Tibial nerve (tissue), 4 donors: Measurements from ENCODE around the gene SLC35F1. TPM values are rescaled to one million over a fixed set of nuclear protein-coding genes. Genes with fewer than 3 reads are reported as not detected.

Experiments used
- DNase-seq, 2 donors: peaks; one replicate each; pipeline ENCODE4 v3.0.0-alpha.2; 2019; ENCODE audit warnings: low spot score in 2 of 2
- H3K27ac ChIP-seq, 4 donors: fragments of 200-600 bp; sonication (generic) in 3 of 4; one replicate each; pipeline ENCODE4 v1.5.1; 2017 to 2019; ENCODE audit warnings: mild to moderate bottlenecking in 1 of 4
- H3K27me3 ChIP-seq, 2 donors: fragments of 200-600 bp; sonication (generic) in 1 of 2; one replicate each; pipeline versions ENCODE4 v1.5.1 to v1.6.0; 2017 to 2019
- H3K36me3 ChIP-seq, 3 donors: fragments of 200-600 bp; sonication (generic); one replicate each; pipeline ENCODE4 v1.5.1; 2018 to 2019
- H3K4me1 ChIP-seq, 4 donors: fragments of 200-600 bp; sonication (generic) in 3 of 4; one replicate each; pipeline ENCODE4 v1.5.1; 2017 to 2019
- H3K4me3 ChIP-seq, 4 donors: fragments of 200-600 bp; sonication (generic) in 3 of 4; one replicate each; pipeline ENCODE4 v1.5.1; 2017 to 2019; ENCODE audit warnings: mild to moderate bottlenecking in 1 of 4, moderate library complexity in 1 of 4
- H3K9me3 ChIP-seq, 4 donors: fragments of 200-600 bp; sonication (generic) in 3 of 4; one replicate each; pipeline ENCODE4 v1.5.1; 2017 to 2019
- CTCF ChIP-seq, 5 experiments: fragments of 200-600 bp in 3 of 5; fragments of 450-650 bp in 2 of 5; sonication (generic) in 3 of 5; IDR thresholded peaks; one replicate each; pipeline ENCODE4 v1.5.1; 2016 to 2019; ENCODE audit warnings: antibody characterized with exemption in 5 of 5, mild to moderate bottlenecking in 3 of 5, moderate library complexity in 2 of 5
- EP300 ChIP-seq, 2 donors: sonication (generic); formaldehyde crosslinking; IDR thresholded peaks; one replicate each; pipeline ENCODE4 v1.6.1; 2017; ENCODE audit warnings: antibody characterized with exemption in 2 of 2, mild to moderate bottlenecking in 1 of 2
- POLR2A ChIP-seq, 2 donors: fragments of 450-650 bp; IDR thresholded peaks; one replicate each; pipeline ENCODE4 v1.6.1; 2017; ENCODE audit warnings: antibody characterized with exemption in 2 of 2, mild to moderate bottlenecking in 2 of 2, moderate library complexity in 2 of 2
- WGBS, 2 donors: methylation state at CpG; one replicate each; pipeline ENCODE4 v1.1.5; 2018; 5-methylcytosine and 5-hydroxymethylcytosine counted together
- total RNA-seq, 4 donors: library from RNA; depleted of rRNA; stranded (reverse); fragments of >200 nt; gene quantifications; one replicate each; pipeline ENCODE4 v1.1.0, GENCODE V29; 2016

Gene SLC35F1
- total RNA-seq, 4 donors from 2014 or later: 12.7 to 40.4 (median 16.5) TPM

- no peak for DNase-seq
- 70 to 74% methylated on average over 4 of the region's 4 CpGs for WGBS, 2 donors
- Histone ChIP-seq H3K4me1 (peaks cover 0 to 4% (median 2%) of the 10 kb centered on the region in 4 donors), H3K4me3 (no peak overlapping the region), H3K27ac (no peak overlapping the region), H3K27me3 (no peaks in the 10 kb centered on the region), H3K9me3 (no peaks in the 10 kb centered on the region), H3K36me3 (no peaks in the 10 kb centered on the region)
- TF ChIP-seq CTCF (IDR thresholded peaks at IDR 0.05) (no peak), EP300 (IDR thresholded peaks at IDR 0.05) (no peak), POLR2A (IDR thresholded peaks at IDR 0.05) (no peak)
Observed at GRCh38 chr6:118042855-118043254, 135.8 kb downstream of the SLC35F1 start.

- Histone ChIP-seq H3K4me3 (no peak overlapping the region), H3K36me3 (no peaks in the 10 kb centered on the region), H3K27ac (peak overlapping the region in 1 of 4 donors; percentile 39), H3K4me1 (peaks cover 0 to 4% (median 2%) of the 10 kb centered on the region in 4 donors), H3K27me3 (no peaks in the 10 kb centered on the region), H3K9me3 (no peaks in the 10 kb centered on the region)
- 36 to 39% methylated on average over 2 of the region's 2 CpGs for WGBS, 2 donors
- TF ChIP-seq POLR2A (IDR thresholded peaks at IDR 0.05) (no peak), EP300 (IDR thresholded peaks at IDR 0.05) (no peak)
- no peak for DNase-seq
Observed at GRCh38 chr6:118044275-118044674, 137.2 kb downstream of the SLC35F1 start.

- Histone ChIP-seq H3K4me3 (no peak overlapping the region), H3K27me3 (no peaks in the 10 kb centered on the region), H3K4me1 (no peaks in the 10 kb centered on the region), H3K36me3 (no peaks in the 10 kb centered on the region), H3K9me3 (no peaks in the 10 kb centered on the region), H3K27ac (peak overlapping the region in 1 of 4 donors; percentile 11)
- TF ChIP-seq EP300 (IDR thresholded peaks at IDR 0.05) (no peak), POLR2A (IDR thresholded peaks at IDR 0.05) (no peak), CTCF (IDR thresholded peaks at IDR 0.05) (no peak)
- DNase-seq: no peak
- WGBS, 2 donors: 36 to 37% methylated on average over 1 of the region's 1 CpG
Observed at GRCh38 chr6:118054082-118054481, 147.0 kb downstream of the SLC35F1 start.

- DNase-seq: no peak
- Histone ChIP-seq H3K27me3 (no peaks in the 10 kb centered on the region), H3K36me3 (no peaks in the 10 kb centered on the region), H3K4me1 (no peaks in the 10 kb centered on the region), H3K27ac (no peak overlapping the region), H3K9me3 (no peaks in the 10 kb centered on the region), H3K4me3 (no peak overlapping the region)
- TF ChIP-seq CTCF (IDR thresholded peaks at IDR 0.05): no peak
- no peak for TF ChIP-seq POLR2A (IDR thresholded peaks at IDR 0.05)
- no peak for TF ChIP-seq EP300 (IDR thresholded peaks at IDR 0.05)
- WGBS, 2 donors: 90 to 95% methylated on average over 8 of the region's 8 CpGs
Observed at GRCh38 chr6:118061666-118062065, 154.6 kb downstream of the SLC35F1 start.

GRCh38 chr6:118080547-118080946, 173.5 kb downstream of the SLC35F1 start:
- 31 to 36% methylated on average over 2 of the region's 2 CpGs for WGBS, 2 donors
- no peaks in the 10 kb centered on the region for H3K9me3 ChIP-seq
- H3K4me3 ChIP-seq: no peak overlapping the region
- H3K36me3 ChIP-seq: no peaks in the 10 kb centered on the region
- H3K27me3 ChIP-seq: no peaks in the 10 kb centered on the region
- H3K4me1 ChIP-seq: no peaks in the 10 kb centered on the region
- TF ChIP-seq CTCF (IDR thresholded peaks at IDR 0.05): peak in 1 of 5 experiments; percentile 9
- TF ChIP-seq EP300 (IDR thresholded peaks at IDR 0.05): no peak
- TF ChIP-seq POLR2A (IDR thresholded peaks at IDR 0.05): no peak
- DNase-seq: no peak
- H3K27ac ChIP-seq: no peak overlapping the region

- no peaks in the 10 kb centered on the region for H3K4me1 ChIP-seq
- TF ChIP-seq EP300 (IDR thresholded peaks at IDR 0.05) (no peak), POLR2A (IDR thresholded peaks at IDR 0.05) (no peak), CTCF (IDR thresholded peaks at IDR 0.05) (no peak)
Observed at GRCh38 chr6:118083711-118084110, 176.6 kb downstream of the SLC35F1 start.

More at GRCh38 chr6:118083711-118084110, 176.6 kb downstream of the SLC35F1 start:
- Histone ChIP-seq H3K9me3 (no peaks in the 10 kb centered on the region), H3K36me3 (no peaks in the 10 kb centered on the region), H3K4me3 (no peak overlapping the region), H3K27ac (no peak overlapping the region), H3K27me3 (no peaks in the 10 kb centered on the region)
- 58 to 66% methylated on average over 2 of the region's 2 CpGs for WGBS, 2 donors
- no peak for DNase-seq
